K562 (cell line): Measurements from ENCODE around the gene NT5C1A. TPM values are rescaled to one million over a fixed set of nuclear protein-coding genes. Genes with fewer than 3 reads are reported as not detected.
A peak's percentile ranks its signal among the peaks of the same experiment; 100 is the strongest.

Experiments used
- ATF1 ChIP-seq, 2 experiments: fragments of 450-650 bp in 1 of 2; IDR thresholded peaks; 2 replicates each; pipeline ENCODE4 v1.6.1; 2016; ENCODE audit warnings: missing compliant biosample characterization in 1 of 2, missing genetic modification characterization in 1 of 2
- CBFA2T2 ChIP-seq: fragments of 450-650 bp; conservative IDR thresholded peaks from 2 replicates; pipeline ENCODE4 v1.6.1; 2017; ENCODE audit warnings: mild to moderate bottlenecking
- CREM ChIP-seq: IDR thresholded peaks from 2 replicates; pipeline ENCODE4 v1.6.1; 2014; ENCODE audit warnings: antibody characterized with exemption, low read depth
- CTBP1 ChIP-seq: fragments of 450-650 bp; IDR thresholded peaks from 2 replicates; pipeline ENCODE4 v1.6.1; 2016; ENCODE audit warnings: borderline replicate concordance
- DPF2 ChIP-seq: fragments of 450-650 bp; IDR thresholded peaks from 2 replicates; pipeline ENCODE4 v1.6.1; 2016
- ETV1 ChIP-seq: fragments of 450-650 bp; conservative IDR thresholded peaks from 2 replicates; pipeline ENCODE4 v1.6.1; 2016; ENCODE audit warnings: missing genetic modification characterization, control low read depth, low read depth, missing compliant biosample characterization
- HDAC6 ChIP-seq: IDR thresholded peaks from 2 replicates; pipeline ENCODE4 v1.6.1; 2012; ENCODE audit warnings: low read depth, mild to moderate bottlenecking, control low read depth, inconsistent platforms, low read length, moderate library complexity
- NCOA1 ChIP-seq: fragments of 450-650 bp; IDR thresholded peaks from 2 replicates; pipeline ENCODE4 v1.6.1; 2016; ENCODE audit warnings: low read depth
- NCOR1 ChIP-seq: fragments of 450-650 bp; IDR thresholded peaks from 2 replicates; pipeline ENCODE4 v1.6.1; 2016; ENCODE audit warnings: mild to moderate bottlenecking, moderate library complexity
- NR3C1 ChIP-seq: sonication (generic); formaldehyde crosslinking; IDR thresholded peaks from 2 replicates; pipeline ENCODE4 v1.8.1; 2022; ENCODE audit warnings: missing genetic modification reagents
- SMARCC2 ChIP-seq: fragments of 450-650 bp; IDR thresholded peaks from 2 replicates; pipeline ENCODE4 v1.6.1; 2017; ENCODE audit warnings: antibody characterized with exemption, moderate library complexity, mild to moderate bottlenecking, low read depth
- STAT5A ChIP-seq: IDR thresholded peaks from 2 replicates; pipeline ENCODE4 v1.6.1; 2012; ENCODE audit warnings: low read length, inconsistent platforms, borderline replicate concordance
- TAL1 ChIP-seq: fragments of 450-650 bp; IDR thresholded peaks from 2 replicates; pipeline ENCODE4 v1.6.1; 2016; ENCODE audit warnings: mild to moderate bottlenecking
- XRCC5 ChIP-seq: fragments of 200-400 bp; formaldehyde crosslinking; IDR thresholded peaks from 2 replicates; pipeline ENCODE4 v1.6.1; 2017; ENCODE audit warnings: low read depth, mild to moderate bottlenecking, low read length
- ZC3H11A ChIP-seq: IDR thresholded peaks from 2 replicates; pipeline ENCODE4 v1.6.1; 2012; ENCODE audit warnings: low read depth, low read length, improper control_type of control experiment
- ZNF316 ChIP-seq: fragments of 450-650 bp; IDR thresholded peaks from 2 replicates; pipeline ENCODE4 v1.6.1; 2016
- polyA plus RNA-seq, 8 experiments: library from polyadenylated mRNA; depleted of rRNA in 4 of 8; stranded (reverse) in 5 of 8; unstranded in 3 of 8; fragments of >200 nt; fragmentation: Nextera tagmentation in 2 of 8; fragmentation: Illumina TruSeq in 1 of 8; extraction: Ambion mirVana in 2 of 8; extraction: Trizol in 1 of 8; gene quantifications; 2 replicates each; pipeline versions ENCODE4 v1.2.1 to v1.2.3, GENCODE V29; 2011 to 2014; ENCODE audit warnings: inconsistent platforms in 1 of 8, missing spikeins in 1 of 8
- total RNA-seq, 7 experiments: library from RNA; depleted of rRNA in 6 of 7; stranded (reverse); fragments of >200 nt in 6 of 7; fragmentation: Illumina TruSeq in 2 of 7; extraction: Trizol in 2 of 7; gene quantifications; 2 replicates each; pipeline versions ENCODE4 v1.2.1 to v1.2.3, GENCODE V29; 2011 to 2021; ENCODE audit warnings: low replicate concordance in 1 of 7
- TF ChIP-seq, protein P1 (sequence below): fragments of 450-650 bp; IDR thresholded peaks from 2 replicates; pipeline ENCODE4 v1.6.1; 2016; ENCODE audit warnings: mild to moderate bottlenecking
- TF ChIP-seq, protein P2 (sequence below): fragments of 450-650 bp; IDR thresholded peaks from 2 replicates; pipeline ENCODE4 v1.6.1; 2016; ENCODE audit warnings: low read depth, mild to moderate bottlenecking, moderate library complexity

NT5C1A gene
- total and polyA plus RNA-seq, 9 of the 15 experiments (the other 6 are each of a cell fraction or from before 2014, with no cell fraction given): not detected

DNA sequence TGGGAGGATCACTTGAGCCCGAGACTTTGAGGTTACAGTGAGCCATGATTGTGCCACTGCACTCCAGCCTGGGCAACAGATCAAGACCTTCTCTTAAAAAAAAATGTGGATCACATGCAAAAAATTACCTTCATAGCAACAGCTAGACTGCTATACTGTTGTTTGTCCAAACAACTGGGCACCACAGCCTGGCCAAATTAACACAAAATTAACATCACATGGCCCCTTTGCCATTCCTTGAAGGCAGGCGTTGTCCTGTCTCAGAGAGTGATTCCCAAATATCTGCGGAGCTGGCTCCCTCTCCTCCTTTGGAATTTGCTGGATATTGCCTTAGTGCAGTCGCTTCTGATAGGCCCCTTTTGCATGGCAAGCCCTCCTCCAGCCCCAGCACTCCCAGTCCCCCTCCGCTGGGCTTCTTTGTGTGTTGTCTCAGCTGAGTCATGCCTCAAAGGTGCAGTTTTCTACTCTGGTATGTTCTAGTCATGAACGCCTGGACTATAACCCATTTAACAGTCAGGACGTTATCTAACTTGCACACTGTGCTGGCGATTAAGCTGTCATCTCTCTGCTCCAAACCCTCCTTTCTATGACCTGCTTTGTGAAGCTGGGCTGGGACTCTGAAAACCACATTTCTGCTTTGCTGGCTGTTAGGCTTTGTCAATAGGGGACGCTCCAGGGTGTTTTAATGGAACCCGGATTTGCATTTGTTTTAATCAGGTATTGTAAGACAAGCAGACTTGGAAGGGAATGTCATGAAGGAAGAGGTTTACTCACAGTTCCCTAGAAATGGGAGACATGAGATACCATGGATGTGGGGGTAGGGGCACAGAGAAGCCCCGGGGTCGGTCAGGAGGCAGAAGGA is 39.4 kb upstream of the NT5C1A start (continued):
- TF ChIP-seq, protein P1, sequence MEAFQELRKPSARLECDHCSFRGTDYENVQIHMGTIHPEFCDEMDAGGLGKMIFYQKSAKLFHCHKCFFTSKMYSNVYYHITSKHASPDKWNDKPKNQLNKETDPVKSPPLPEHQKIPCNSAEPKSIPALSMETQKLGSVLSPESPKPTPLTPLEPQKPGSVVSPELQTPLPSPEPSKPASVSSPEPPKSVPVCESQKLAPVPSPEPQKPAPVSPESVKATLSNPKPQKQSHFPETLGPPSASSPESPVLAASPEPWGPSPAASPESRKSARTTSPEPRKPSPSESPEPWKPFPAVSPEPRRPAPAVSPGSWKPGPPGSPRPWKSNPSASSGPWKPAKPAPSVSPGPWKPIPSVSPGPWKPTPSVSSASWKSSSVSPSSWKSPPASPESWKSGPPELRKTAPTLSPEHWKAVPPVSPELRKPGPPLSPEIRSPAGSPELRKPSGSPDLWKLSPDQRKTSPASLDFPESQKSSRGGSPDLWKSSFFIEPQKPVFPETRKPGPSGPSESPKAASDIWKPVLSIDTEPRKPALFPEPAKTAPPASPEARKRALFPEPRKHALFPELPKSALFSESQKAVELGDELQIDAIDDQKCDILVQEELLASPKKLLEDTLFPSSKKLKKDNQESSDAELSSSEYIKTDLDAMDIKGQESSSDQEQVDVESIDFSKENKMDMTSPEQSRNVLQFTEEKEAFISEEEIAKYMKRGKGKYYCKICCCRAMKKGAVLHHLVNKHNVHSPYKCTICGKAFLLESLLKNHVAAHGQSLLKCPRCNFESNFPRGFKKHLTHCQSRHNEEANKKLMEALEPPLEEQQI: peak; percentile 70; the same call in 1 of the 2 replicates
- TF ChIP-seq NR3C1 (CRISPR knock-in tag): no peak
- peak; percentile 94 for TF ChIP-seq TAL1
- TF ChIP-seq CREM: peak; percentile 86
- peak; percentile 92 for TF ChIP-seq NCOR1
- peak; percentile 93 for TF ChIP-seq CBFA2T2
- TF ChIP-seq ZC3H11A: no peak; the same call in 1 of the 2 replicates
- TF ChIP-seq, protein P2, sequence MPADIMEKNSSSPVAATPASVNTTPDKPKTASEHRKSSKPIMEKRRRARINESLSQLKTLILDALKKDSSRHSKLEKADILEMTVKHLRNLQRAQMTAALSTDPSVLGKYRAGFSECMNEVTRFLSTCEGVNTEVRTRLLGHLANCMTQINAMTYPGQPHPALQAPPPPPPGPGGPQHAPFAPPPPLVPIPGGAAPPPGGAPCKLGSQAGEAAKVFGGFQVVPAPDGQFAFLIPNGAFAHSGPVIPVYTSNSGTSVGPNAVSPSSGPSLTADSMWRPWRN: peak; percentile 74
- TF ChIP-seq XRCC5: peak; percentile 73; the same call in 1 of the 2 replicates
- TF ChIP-seq HDAC6: no peak
- TF ChIP-seq NCOA1: peak; percentile 82
- TF ChIP-seq DPF2: peak; percentile 99
- TF ChIP-seq CTBP1: peak; percentile 80; the same call in 1 of the 2 replicates
- TF ChIP-seq STAT5A: peak; percentile 92
- no peak for TF ChIP-seq ATF1 (CRISPR knock-in tag; IDR thresholded peaks at IDR 0.05)
- peak; percentile 71 for TF ChIP-seq ATF1 (tag; IDR thresholded peaks at IDR 0.05)
- peak; percentile 89 for TF ChIP-seq SMARCC2
- TF ChIP-seq ZNF316: peak; percentile 96
- TF ChIP-seq ETV1 (tag): 0 out of 2 replicates have a peak, but pooled peaks have one; percentile 42
- TF ChIP-seq, all 486 proteins: peak for 165
